Measurements from ENCODE around the gene EPN1.

Gene EPN1

DNA sequence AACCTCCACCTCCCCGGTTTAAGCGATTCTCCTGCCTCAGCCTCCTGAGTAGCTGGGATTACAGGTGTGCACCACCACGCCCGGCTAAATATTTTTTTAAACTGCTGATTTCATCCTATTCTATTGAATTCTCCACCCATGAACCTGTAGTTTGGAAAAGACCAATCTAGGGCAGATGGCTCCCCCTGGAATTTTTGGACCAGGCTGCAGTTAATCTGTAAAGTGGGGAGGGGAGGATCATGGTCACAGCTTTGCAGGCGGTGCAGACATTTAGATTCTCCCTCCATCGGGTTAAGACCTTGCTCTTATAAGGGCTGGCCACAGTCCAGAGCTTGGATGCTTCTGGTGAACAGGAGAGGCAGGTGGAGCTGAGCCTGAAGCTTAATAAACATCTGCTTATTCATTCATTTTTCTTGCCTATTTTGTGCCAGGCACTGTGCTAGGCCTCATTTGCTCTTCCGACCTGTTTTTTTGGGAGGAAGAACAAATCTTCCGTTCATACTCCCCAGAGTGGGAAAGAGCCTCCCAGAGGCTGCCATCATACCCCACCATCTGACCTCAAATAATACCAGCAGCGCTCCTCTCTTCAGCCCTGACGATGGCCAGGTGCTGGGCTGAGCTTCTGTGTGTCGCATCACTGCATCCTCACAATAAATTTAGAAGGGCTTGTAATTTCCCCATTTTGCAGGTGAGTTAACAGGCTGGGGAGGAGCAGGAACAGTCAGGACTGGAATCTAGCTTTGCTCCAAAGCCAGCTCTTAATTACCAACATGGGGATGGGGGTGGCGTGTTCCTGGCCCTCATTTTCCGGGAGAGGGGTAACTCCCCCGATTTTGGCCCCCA is 27.9 kb upstream of the EPN1 start:
- peak; percentile 27 for DNase-seq

GRCh38 chr19:55647732-55648584 is 27.1 kb upstream of the EPN1 start, which contains the start of gene CCDC106:
CCDC106 (plus strand) TSS chr19:55648212; CDS start chr19:55649047, 835 bp downstream.
- DNase-seq: peak; percentile 77

GRCh38 chr19:55648585-55649267 is 26.3 kb upstream of the EPN1 start:
- no peak for DNase-seq

- no peak for DNase-seq
Observed at GRCh38 chr19:55649268-55650125, 25.5 kb upstream of the EPN1 start.

DNA sequence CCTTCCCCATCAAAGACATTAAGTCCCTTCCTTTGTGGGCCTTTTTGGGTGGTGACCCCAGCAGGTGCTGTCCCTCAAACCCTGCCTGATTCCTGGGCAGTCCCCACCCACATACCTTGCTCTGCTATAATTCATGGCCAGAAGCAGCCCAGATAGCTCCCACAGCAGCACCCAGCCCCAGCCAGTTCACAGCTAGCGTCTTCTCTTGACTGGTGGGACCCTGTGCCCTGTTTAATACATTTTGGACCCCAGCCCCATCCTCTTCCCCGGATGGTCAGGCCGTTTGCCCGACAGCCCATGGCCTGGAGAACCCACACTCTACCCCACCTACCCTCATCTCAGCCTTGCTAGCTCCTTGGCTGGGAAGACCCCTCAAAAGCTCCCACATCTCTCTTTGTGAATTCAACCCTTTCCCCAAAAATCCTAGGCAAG is 24.9 kb upstream of the EPN1 start:
- no peak for DNase-seq

DNA sequence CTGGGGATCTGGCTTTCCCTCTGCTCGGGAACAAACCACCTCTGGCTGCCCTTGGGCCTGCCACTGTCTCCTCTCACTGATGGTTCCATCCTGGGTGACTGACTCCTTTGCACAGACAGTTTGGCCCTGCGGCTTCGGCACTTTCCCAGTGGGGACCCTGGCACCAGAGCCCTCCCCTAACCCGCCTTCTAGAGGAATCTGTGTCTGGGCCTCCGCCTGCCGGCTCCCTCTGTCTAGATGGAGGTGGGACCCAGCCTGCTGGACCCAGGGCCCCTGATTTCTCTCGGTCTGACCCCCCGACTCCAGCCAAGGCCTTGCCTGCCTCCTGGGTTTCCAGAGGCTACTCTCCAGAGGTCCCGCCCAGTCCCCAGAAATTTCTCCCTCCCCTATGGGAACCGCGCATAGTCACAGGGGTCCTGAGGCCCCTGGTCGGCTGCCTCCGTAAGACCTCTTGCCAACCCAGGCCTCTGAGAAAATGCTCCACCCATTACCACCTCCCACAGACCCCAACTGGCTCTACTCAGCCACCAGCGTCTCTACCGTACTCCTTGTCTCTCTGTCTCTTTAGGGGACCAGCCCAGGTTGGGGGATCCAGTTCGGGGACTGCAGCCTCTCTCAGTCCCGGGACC is 24.3 kb upstream of the EPN1 start:
- DNase-seq: no peak

GRCh38 chr19:55651236-55651635 is 23.8 kb upstream of the EPN1 start:
- DNase-seq: no peak

DNA sequence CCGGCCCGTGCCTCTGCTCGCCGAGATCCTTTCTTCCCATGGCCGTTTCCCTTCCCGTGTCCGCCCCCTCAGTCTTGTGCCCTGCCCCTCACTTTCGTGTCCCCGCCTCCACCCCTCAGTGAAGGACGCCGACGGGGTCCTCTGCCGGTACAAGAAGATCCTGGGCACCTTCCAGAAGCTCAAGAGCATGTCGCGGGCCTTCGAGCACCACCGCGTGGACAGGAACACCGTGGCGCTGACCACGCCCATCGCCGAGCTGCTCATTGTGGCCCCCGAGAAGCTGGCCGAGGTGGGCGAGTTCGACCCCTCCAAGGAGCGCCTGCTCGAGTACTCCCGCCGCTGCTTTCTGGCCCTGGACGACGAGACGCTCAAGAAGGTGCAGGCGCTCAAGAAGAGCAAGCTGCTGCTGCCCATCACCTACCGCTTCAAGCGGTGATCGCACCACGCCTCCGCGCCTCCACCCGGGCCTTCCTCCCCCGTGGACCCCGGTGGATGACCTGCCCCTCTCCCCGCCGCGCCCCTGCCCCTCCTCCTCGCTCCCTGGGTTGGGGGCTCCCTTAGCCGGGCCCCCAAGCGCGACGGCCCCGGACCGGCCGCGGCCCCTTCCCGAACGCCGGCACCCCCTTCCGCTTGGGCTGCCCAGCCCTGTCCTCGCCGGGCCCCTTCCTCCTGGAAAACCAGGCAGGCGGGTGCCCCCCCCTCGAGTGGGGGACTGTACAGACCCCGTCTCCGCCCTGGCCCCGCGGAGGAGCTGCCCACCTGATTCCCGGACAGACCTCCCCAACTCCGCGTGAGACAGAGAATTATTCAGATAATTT is 22.5 kb upstream of the EPN1 start:
- DNase-seq: no peak

DNA sequence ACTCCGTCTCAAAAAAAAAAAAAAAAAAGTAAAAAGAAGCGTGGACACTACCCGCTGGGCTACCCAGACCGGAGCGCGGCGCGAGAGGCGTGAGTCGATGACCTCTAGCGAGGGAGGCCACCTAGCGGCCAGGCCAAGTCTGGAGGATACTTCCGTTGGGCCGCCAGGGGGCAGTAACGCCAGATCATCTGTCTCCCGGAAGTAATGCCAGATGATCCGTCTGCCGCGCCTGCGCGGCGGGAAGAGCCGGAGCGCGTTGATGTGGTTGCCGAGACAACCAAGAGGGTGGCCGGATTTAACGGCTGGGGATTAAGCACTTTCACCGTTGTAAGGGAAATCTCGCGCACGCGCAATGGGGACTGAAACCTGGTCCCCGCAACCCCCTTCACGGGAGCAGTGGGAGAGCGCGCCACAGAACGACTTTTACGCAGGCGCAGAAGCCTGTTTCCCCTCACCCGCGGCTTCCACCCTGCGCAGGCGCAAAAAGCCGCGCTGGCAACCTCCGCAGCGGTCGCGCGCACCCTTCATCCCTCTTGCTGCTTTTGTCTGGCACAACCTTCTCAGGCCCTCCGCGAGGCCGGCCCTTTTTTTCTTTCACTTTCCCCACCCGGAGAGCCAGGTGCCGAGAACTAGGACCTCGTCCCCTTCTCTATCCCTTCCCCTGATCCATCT is 21.2 kb upstream of the EPN1 start:
- peak; percentile 98 for DNase-seq

DNA sequence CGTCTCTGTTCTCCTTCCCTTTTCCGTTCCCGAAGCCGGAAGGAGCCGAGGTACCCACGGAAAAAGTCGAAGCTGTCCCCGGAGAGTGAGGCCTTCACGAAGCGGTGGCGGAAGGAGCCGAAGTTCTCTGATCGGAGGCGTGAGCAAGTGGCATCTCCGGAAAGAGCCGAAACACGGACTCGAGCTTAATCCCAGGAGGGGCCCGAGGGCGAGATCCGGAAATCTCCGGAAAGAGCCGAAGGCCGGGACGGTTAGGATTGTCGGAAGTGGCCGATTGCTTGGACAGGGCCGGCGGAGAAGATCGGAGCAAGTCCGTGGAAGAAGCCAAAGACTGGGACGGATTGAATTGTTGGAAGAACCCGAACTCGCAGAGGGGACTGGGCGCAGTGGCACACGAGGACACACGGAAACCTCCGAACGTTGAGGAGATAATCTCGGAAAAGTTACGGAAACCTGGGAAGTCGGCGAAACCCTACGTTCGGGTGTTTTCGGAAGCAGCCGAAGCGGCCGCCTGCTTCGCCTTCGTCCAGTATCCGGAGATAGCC is 20.6 kb upstream of the EPN1 start:
- DNase-seq: peak; percentile 97

DNA sequence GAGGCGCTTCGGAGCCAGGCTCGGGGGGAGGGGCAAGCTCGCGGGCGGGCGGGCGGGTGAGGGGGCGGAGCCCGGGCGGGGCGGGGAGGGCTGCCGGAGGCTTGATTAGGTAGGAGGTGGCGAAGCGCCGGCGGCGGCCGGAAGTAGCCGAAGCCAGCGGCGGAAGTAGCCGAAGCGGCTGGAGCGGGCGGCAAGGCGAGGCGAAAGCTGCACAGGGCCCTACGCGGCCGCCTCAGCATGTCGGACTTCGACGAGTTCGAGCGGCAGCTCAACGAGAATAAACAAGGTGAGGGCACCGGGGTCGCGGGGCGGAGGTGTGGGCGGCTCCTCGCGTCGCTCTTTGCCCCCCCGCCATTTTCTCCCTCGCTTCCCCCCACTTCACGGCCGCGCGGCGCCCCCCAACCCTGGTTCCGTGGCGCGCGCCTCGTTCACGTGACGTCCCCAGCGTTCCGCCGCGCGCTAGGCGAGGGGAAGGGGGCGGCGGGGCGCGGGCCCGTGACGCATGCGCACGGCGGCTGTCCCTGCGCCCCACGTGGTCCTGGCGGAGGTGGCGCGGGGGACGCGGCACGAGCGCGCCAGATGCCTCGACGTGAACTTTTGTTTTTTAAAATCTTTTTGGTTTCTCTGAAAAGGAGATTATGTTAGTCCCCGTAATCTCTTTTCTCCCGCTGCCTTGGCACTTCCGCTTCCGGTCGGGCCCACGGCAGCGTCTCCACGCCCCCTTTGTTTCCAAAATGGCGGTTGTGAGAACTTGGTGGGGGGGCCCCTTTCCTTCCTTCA is 20.0 kb upstream of the EPN1 start, which contains the start of gene U2AF2:
U2AF2 (plus strand) TSS at position 168 of the 780 bp plus-strand sequence; CDS start at position 238, 70 bp downstream.
- peak; percentile 73 for DNase-seq

GRCh38 chr19:55655648-55656040 is 19.4 kb upstream of the EPN1 start:
- DNase-seq: no peak

DNA sequence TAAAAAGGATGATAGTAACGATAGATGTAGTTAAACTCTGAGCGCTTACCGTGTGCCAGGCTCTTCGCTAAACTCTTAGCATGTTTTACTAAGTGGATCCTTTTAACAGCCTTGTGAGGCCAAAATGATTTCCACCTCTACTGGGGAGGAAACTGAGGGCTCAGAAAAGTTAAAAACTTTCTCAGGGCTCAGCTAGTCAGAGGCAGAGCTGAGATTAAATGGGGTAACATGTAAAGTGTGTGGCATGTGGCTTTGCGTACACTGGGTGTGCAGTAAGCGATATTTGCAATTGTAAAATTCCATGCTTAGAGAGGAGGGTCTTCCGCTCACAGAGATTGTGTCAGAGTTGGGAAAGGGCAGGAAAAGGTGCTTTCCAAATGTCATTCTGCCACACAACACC is 18.5 kb upstream of the EPN1 start:
- no peak for DNase-seq

- DNase-seq: no peak
Observed at GRCh38 chr19:55656988-55657747, 17.9 kb upstream of the EPN1 start.

DNA sequence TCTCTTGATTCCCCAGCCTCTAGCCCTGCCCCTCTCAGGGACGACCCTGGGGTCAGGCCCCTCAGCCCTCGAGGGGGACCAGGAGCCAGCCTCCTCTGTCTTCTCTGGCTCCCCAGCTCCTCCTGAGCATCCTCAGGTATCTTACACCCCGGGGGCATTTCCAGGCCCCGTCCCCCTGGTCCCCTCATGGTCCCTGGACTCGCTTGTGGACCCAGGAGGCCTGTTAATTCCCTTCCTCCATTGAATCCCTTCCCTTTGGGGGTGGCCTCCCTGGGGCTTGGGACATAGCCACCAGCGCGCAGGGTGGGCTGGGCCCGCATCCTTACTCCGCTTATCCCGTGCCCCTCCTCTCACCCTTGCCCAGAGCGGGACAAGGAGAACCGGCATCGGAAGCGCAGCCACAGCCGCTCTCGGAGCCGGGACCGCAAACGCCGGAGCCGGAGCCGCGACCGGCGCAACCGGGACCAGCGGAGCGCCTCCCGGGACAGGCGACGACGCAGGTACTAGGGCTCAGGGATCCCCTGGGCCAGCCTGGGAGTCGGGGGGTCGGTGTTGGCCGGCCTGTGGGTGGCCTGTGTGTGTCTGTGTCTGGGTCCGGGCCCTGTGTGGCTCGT is 16.1 kb upstream of the EPN1 start:
- no peak for DNase-seq

DNA sequence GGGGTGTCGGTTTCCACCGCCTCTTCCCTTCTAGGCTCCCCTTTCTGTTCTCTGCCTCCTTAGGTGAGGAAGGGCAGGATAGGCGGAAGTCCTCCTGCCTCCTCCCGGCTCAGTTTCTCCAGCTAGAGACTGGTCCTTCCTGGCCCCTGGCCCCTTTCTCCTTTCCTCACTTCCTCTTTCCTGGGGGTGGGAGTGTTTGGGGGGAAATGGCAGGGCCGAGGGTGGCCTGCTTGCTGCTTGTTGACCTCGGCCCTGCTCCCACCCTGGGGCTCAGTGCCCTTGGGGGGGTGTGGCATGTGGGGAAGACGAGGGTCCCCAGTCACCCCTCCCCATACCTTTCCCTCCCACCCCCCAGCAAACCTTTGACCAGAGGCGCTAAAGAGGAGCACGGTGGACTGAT is 15.2 kb upstream of the EPN1 start:
- DNase-seq: no peak

- no peak for DNase-seq
Observed at GRCh38 chr19:55660404-55660803, 14.6 kb upstream of the EPN1 start.

GRCh38 chr19:55660991-55661390 is 14.0 kb upstream of the EPN1 start:
- no peak for DNase-seq

Data from DMS79 (cell line).